Fibroblast of the aortic adventitia (primary cell): Measurements from ENCODE around the gene TMEM258. TPM values are rescaled to one million over a fixed set of nuclear protein-coding genes. Genes with fewer than 3 reads are reported as not detected.

Source experiments
- DNase-seq: peaks from one replicate; pipeline ENCODE4 v3.0.0-alpha.2; 2010; ENCODE audit warnings: low read depth
- H3K4me3 ChIP-seq: 2 replicates; pipeline ENCODE4 v1.5.1; 2011; ENCODE audit warnings: low read depth, mild to moderate bottlenecking, control low read depth, low read length, moderate library complexity
- CTCF ChIP-seq: IDR thresholded peaks from 2 replicates; pipeline ENCODE4 v1.5.1; 2011; ENCODE audit warnings: mild to moderate bottlenecking, low read length, control low read depth, inconsistent platforms; ENCODE audit not compliant: insufficient read depth
- total RNA-seq: library from RNA; depleted of rRNA; stranded (reverse); fragments of >200 nt; gene quantifications from 2 replicates; pipeline ENCODE4 v1.2.3, GENCODE V29; 2012; ENCODE audit warnings: low replicate concordance

The TMEM258 gene
- total RNA-seq, 1 donor, result 98.1 TPM

GRCh38 chr11:61785837-61786402 is 6.5 kb downstream of the TMEM258 start:
- no peak overlapping the region for H3K4me3 ChIP-seq
- DNase-seq, result no peak
- TF ChIP-seq CTCF, result no peak

- TF ChIP-seq CTCF, result no peak
- H3K4me3 ChIP-seq, result no peak overlapping the region
- no peak for DNase-seq
Observed at GRCh38 chr11:61784506-61784805, 7.9 kb downstream of the TMEM258 start.

GRCh38 chr11:61783717-61784505 is 8.5 kb downstream of the TMEM258 start:
- no peak overlapping the region for H3K4me3 ChIP-seq
- no peak for DNase-seq
- TF ChIP-seq CTCF, result no peak

- no peak for DNase-seq
- TF ChIP-seq CTCF, result no peak
Observed at GRCh38 chr11:61782841-61783240, 9.6 kb downstream of the TMEM258 start.

GRCh38 chr11:61782299-61782698 is 10.1 kb downstream of the TMEM258 start:
- no peak for TF ChIP-seq CTCF

More at GRCh38 chr11:61782841-61783240, 9.6 kb downstream of the TMEM258 start:
- no peak overlapping the region for H3K4me3 ChIP-seq

GRCh38 chr11:61781585-61781984 is 10.8 kb downstream of the TMEM258 start:
- TF ChIP-seq CTCF, result no peak
- DNase-seq, result no peak
- no peak overlapping the region for H3K4me3 ChIP-seq

More at GRCh38 chr11:61782299-61782698, 10.1 kb downstream of the TMEM258 start:
- H3K4me3 ChIP-seq, result no peak overlapping the region
- DNase-seq, result no peak
